Tibial nerve (tissue), 4 donors: ENCODE measurements around the gene TBC1D9. TPM values are rescaled to one million over a fixed set of nuclear protein-coding genes. Genes with fewer than 3 reads are reported as not detected.

ENCODE experiments used
- DNase-seq, 2 donors: peaks; one replicate each; pipeline ENCODE4 v3.0.0-alpha.2; 2019; ENCODE audit warnings: low spot score in 2 of 2
- H3K27ac ChIP-seq, 4 donors: fragments of 200-600 bp; sonication (generic) in 3 of 4; one replicate each; pipeline ENCODE4 v1.5.1; 2017 to 2019; ENCODE audit warnings: mild to moderate bottlenecking in 1 of 4
- H3K27me3 ChIP-seq, 2 donors: fragments of 200-600 bp; sonication (generic) in 1 of 2; one replicate each; pipeline versions ENCODE4 v1.5.1 to v1.6.0; 2017 to 2019
- H3K36me3 ChIP-seq, 3 donors: fragments of 200-600 bp; sonication (generic); one replicate each; pipeline ENCODE4 v1.5.1; 2018 to 2019
- H3K4me1 ChIP-seq, 4 donors: fragments of 200-600 bp; sonication (generic) in 3 of 4; one replicate each; pipeline ENCODE4 v1.5.1; 2017 to 2019
- H3K4me3 ChIP-seq, 4 donors: fragments of 200-600 bp; sonication (generic) in 3 of 4; one replicate each; pipeline ENCODE4 v1.5.1; 2017 to 2019; ENCODE audit warnings: mild to moderate bottlenecking in 1 of 4, moderate library complexity in 1 of 4
- H3K9me3 ChIP-seq, 4 donors: fragments of 200-600 bp; sonication (generic) in 3 of 4; one replicate each; pipeline ENCODE4 v1.5.1; 2017 to 2019
- EP300 ChIP-seq, 2 donors: sonication (generic); formaldehyde crosslinking; IDR thresholded peaks; one replicate each; pipeline ENCODE4 v1.6.1; 2017; ENCODE audit warnings: antibody characterized with exemption in 2 of 2, mild to moderate bottlenecking in 1 of 2
- POLR2A ChIP-seq, 2 donors: fragments of 450-650 bp; IDR thresholded peaks; one replicate each; pipeline ENCODE4 v1.6.1; 2017; ENCODE audit warnings: antibody characterized with exemption in 2 of 2, mild to moderate bottlenecking in 2 of 2, moderate library complexity in 2 of 2
- WGBS, 2 donors: methylation state at CpG; one replicate each; pipeline ENCODE4 v1.1.5; 2018; 5-methylcytosine and 5-hydroxymethylcytosine counted together
- total RNA-seq, 4 donors: library from RNA; depleted of rRNA; stranded (reverse); fragments of >200 nt; gene quantifications; one replicate each; pipeline ENCODE4 v1.1.0, GENCODE V29; 2016
- TF ChIP-seq, protein P1 (sequence below), 5 experiments: fragments of 200-600 bp in 3 of 5; fragments of 450-650 bp in 2 of 5; sonication (generic) in 3 of 5; IDR thresholded peaks; one replicate each; pipeline ENCODE4 v1.5.1; 2016 to 2019; ENCODE audit warnings: antibody characterized with exemption in 5 of 5, mild to moderate bottlenecking in 3 of 5, moderate library complexity in 2 of 5

The TBC1D9 gene
- total RNA-seq, 4 donors from 2014 or later, result 18.4 to 23.7 (median 19.6) TPM

DNA sequence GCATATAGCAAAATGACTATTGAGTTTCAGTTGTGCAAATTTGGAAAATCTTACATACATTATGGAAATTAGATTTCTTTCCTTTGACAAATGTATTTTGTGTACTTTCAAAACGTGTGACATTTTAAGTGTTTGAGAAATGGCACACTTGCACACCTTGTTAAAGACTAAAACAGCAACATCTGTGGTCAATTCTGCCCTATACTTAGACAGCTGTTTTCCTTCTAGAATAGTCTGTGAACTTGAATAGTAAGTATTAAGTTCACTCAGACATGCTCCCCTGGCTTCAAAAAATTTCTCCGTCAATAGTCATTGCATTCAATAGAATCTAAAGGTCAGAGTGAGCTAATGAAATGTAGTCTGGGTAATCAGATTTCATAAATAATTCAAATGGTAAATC is 21.7 kb upstream of the TBC1D9 start:
- no peak for DNase-seq
- Histone ChIP-seq H3K27ac (no peak overlapping the region), H3K4me1 (no peaks in the 10 kb centered on the region), H3K36me3 (no peaks in the 10 kb centered on the region), H3K4me3 (no peak overlapping the region), H3K9me3 (no peaks in the 10 kb centered on the region), H3K27me3 (no peaks in the 10 kb centered on the region)
- TF ChIP-seq, protein P1, sequence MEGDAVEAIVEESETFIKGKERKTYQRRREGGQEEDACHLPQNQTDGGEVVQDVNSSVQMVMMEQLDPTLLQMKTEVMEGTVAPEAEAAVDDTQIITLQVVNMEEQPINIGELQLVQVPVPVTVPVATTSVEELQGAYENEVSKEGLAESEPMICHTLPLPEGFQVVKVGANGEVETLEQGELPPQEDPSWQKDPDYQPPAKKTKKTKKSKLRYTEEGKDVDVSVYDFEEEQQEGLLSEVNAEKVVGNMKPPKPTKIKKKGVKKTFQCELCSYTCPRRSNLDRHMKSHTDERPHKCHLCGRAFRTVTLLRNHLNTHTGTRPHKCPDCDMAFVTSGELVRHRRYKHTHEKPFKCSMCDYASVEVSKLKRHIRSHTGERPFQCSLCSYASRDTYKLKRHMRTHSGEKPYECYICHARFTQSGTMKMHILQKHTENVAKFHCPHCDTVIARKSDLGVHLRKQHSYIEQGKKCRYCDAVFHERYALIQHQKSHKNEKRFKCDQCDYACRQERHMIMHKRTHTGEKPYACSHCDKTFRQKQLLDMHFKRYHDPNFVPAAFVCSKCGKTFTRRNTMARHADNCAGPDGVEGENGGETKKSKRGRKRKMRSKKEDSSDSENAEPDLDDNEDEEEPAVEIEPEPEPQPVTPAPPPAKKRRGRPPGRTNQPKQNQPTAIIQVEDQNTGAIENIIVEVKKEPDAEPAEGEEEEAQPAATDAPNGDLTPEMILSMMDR (IDR thresholded peaks at IDR 0.05), result no peak
- TF ChIP-seq POLR2A (IDR thresholded peaks at IDR 0.05), result no peak
- no peak for TF ChIP-seq EP300 (IDR thresholded peaks at IDR 0.05)
- 57 to 59% methylated on average over 2 of the region's 2 CpGs for WGBS, 2 donors

DNA sequence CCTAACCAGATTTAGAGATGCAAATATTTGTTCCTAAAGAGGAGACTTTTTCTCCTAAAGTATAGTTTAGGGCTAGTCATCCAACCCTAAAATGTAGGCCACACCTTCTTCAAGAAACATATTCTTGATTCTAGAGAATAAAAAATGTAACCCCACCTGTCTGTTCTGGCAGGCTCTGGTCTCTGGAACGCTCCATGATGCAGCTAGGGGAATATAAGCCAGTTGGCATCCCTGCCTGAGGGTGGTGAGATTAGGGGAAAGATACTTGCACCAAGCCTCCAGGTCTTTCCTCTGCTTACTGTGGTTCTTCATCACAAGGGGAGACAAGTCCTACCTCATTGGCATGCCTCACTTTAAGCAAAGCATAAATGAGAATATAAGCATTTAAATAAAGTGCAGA is 21.2 kb upstream of the TBC1D9 start:
- no peak for DNase-seq
- no peak overlapping the region for H3K27ac ChIP-seq
- no peaks in the 10 kb centered on the region for H3K27me3 ChIP-seq
- no peaks in the 10 kb centered on the region for H3K4me1 ChIP-seq
- no peaks in the 10 kb centered on the region for H3K36me3 ChIP-seq
- TF ChIP-seq POLR2A (IDR thresholded peaks at IDR 0.05) (no peak), EP300 (IDR thresholded peaks at IDR 0.05) (no peak)
- TF ChIP-seq, protein P1 (IDR thresholded peaks at IDR 0.05), result no peak
- H3K9me3 ChIP-seq, result no peaks in the 10 kb centered on the region
- WGBS, 2 donors, result 78 to 83% methylated on average over 1 of the region's 1 CpG
- H3K4me3 ChIP-seq, result no peak overlapping the region

DNA sequence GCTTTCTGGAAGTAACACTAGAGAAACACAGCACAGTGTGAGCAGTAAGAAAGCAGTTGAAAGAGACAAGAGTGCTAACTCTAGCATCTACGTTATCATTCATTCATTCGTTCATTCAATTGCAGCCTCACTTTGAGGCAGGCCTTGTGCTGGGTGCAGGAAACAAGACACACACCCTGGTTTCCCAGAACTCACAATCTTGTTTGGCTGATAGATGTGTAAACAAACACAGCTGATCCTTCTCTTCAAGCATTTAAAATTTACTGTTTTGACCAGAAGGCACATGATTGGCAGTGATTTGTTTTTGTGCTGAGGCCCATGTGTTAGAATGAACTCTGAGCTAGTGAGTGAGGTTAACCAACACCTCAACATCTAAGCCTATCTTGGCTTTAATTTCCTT is 20.4 kb upstream of the TBC1D9 start:
- Histone ChIP-seq H3K4me3 (no peak overlapping the region), H3K27ac (no peak overlapping the region), H3K9me3 (no peaks in the 10 kb centered on the region), H3K27me3 (no peaks in the 10 kb centered on the region), H3K4me1 (no peaks in the 10 kb centered on the region), H3K36me3 (no peaks in the 10 kb centered on the region)
- TF ChIP-seq EP300 (IDR thresholded peaks at IDR 0.05), result no peak
- WGBS, 2 donors, result 88 to 89% methylated on average over 2 of the region's 2 CpGs
- DNase-seq, result no peak

DNA sequence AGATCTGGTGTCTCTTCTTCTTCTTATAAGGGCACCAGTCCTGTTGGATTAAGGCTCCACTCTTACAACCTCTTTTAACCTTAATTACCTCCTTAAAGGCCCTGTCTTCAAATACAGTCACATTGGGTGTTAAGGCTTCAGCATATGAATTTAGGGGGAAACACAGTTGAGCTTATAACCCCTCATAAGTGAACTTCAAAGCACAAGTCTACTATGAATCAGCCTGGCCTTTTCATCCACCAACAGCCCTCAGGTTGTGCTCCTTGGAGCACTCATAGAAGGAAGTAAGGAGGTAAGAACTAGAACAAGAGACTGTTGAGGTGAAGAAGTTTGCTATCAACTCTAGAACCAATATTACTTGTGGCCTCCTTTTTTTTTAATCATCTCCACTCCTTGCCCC is 18.8 kb upstream of the TBC1D9 start:
- H3K9me3 ChIP-seq, result no peaks in the 10 kb centered on the region
- no peaks in the 10 kb centered on the region for H3K27me3 ChIP-seq
- H3K4me3 ChIP-seq, result no peak overlapping the region
- DNase-seq, result no peak
- TF ChIP-seq EP300 (IDR thresholded peaks at IDR 0.05), result no peak
- TF ChIP-seq, protein P1 (IDR thresholded peaks at IDR 0.05), result no peak
- no peak for TF ChIP-seq POLR2A (IDR thresholded peaks at IDR 0.05)
- no peaks in the 10 kb centered on the region for H3K4me1 ChIP-seq
- H3K27ac ChIP-seq, result no peak overlapping the region
- H3K36me3 ChIP-seq, result no peaks in the 10 kb centered on the region

GRCh38 chr4:140774510-140774909 is 18.3 kb upstream of the TBC1D9 start:
- no peaks in the 10 kb centered on the region for H3K9me3 ChIP-seq
- H3K4me3 ChIP-seq, result no peak overlapping the region
- TF ChIP-seq POLR2A (IDR thresholded peaks at IDR 0.05) (no peak), EP300 (IDR thresholded peaks at IDR 0.05) (no peak)
- no peaks in the 10 kb centered on the region for H3K27me3 ChIP-seq
- no peak overlapping the region for H3K27ac ChIP-seq
- no peaks in the 10 kb centered on the region for H3K36me3 ChIP-seq
- no peaks in the 10 kb centered on the region for H3K4me1 ChIP-seq
- no peak for DNase-seq
- 92% methylated on average over 6 of the region's 6 CpGs for WGBS, 2 donors

DNA sequence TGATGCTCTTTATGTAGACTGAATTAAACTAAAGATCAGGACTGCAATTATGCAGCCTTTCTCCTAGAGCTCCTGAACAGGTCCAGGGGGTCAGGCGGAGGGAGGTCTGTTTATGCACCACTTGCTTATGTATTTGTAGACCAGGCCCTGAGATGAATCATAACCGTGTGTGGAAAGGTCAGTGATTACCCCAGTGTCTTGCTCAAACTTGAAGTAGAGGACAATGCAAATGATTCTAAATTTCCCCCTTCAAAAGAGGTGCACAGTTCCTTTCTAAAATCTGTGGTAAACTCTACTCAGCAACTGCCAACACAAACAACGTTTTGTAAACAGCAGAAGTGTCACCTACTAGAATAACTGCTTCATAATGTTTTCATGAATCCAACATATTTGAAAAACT is 13.0 kb upstream of the TBC1D9 start:
- no peak overlapping the region for H3K27ac ChIP-seq
- no peaks in the 10 kb centered on the region for H3K36me3 ChIP-seq
- DNase-seq, result no peak
- WGBS, 2 donors, result 67 to 71% methylated on average over 3 of the region's 3 CpGs
- no peak for TF ChIP-seq POLR2A (IDR thresholded peaks at IDR 0.05)
- TF ChIP-seq, protein P1 (IDR thresholded peaks at IDR 0.05), result no peak
- no peak for TF ChIP-seq EP300 (IDR thresholded peaks at IDR 0.05)
- H3K4me1 ChIP-seq, result no peaks in the 10 kb centered on the region
- no peak overlapping the region for H3K4me3 ChIP-seq
- no peaks in the 10 kb centered on the region for H3K9me3 ChIP-seq
- no peaks in the 10 kb centered on the region for H3K27me3 ChIP-seq
